Prostate gland (tissue), 2 donors: ENCODE results near the gene SFXN3. TPM values are rescaled to one million over a fixed set of nuclear protein-coding genes. Genes with fewer than 3 reads are reported as not detected.

Experiments used
- DNase-seq: peaks from one replicate; pipeline ENCODE4 v3.0.0-alpha.2; 2019; ENCODE audit warnings: low spot score
- H3K27ac ChIP-seq, 2 donors: fragments of 200-600 bp; sonication (generic); 2 replicates each; pipeline ENCODE4 v1.5.1; 2017 to 2019
- H3K27me3 ChIP-seq: fragments of 200-600 bp; sonication (generic); replicated peaks from 2 replicates; pipeline ENCODE4 v1.5.1; 2019; ENCODE audit not compliant: insufficient read depth
- H3K36me3 ChIP-seq, 2 donors: fragments of 200-600 bp; sonication (generic); 1 replicate in 1 of 2; 2 replicates in 1 of 2; pipeline versions ENCODE4 v1.5.1 to v1.8.1; 2017 to 2019
- H3K4me1 ChIP-seq: fragments of 200-600 bp; sonication (generic); replicated peaks from 2 replicates; pipeline ENCODE4 v1.5.1; 2019
- H3K4me3 ChIP-seq, 2 donors: fragments of 200-600 bp; sonication (generic); 2 replicates each; pipeline ENCODE4 v1.5.1; 2017 to 2019
- H3K9me3 ChIP-seq: fragments of 200-600 bp; sonication (generic); 2 replicates; pipeline ENCODE4 v1.5.1; 2017
- POLR2A ChIP-seq: fragments of 450-650 bp; IDR thresholded peaks from one replicate; pipeline ENCODE4 v1.6.1; 2016; ENCODE audit warnings: antibody characterized with exemption, mild to moderate bottlenecking
- POLR2AphosphoS5 ChIP-seq: sonication (generic); formaldehyde crosslinking; IDR thresholded peaks from one replicate; pipeline ENCODE4 v1.6.1; 2017; ENCODE audit warnings: antibody characterized with exemption
- WGBS: methylation state at CpG from one replicate; pipeline ENCODE4 v1.1.5; 2018; 5-methylcytosine and 5-hydroxymethylcytosine counted together
- intact Hi-C: fragments of 100-400 bp; cut with DNase I; formaldehyde crosslinking; loops from one replicate; pipeline ENCODE4 v1.14.2; 2022
- total RNA-seq, 2 donors: library from RNA; depleted of rRNA; stranded (reverse); fragments of >200 nt; gene quantifications; one replicate each; pipeline ENCODE4 v1.1.0, GENCODE V29; 2016
- TF ChIP-seq, protein P1 (sequence below), 4 experiments: fragments of 200-600 bp in 2 of 4; fragments of 450-650 bp in 2 of 4; sonication (generic) in 2 of 4; IDR thresholded peaks; 1 replicate in 3 of 4; 2 replicates in 1 of 4; pipeline ENCODE4 v1.5.1; 2016 to 2019; ENCODE audit warnings: antibody characterized with exemption in 4 of 4, mild to moderate bottlenecking in 2 of 4, moderate library complexity in 2 of 4

The SFXN3 gene
- total RNA-seq, 2 donors from 2014 or later, result 20.7 to 65.4 TPM

DNA sequence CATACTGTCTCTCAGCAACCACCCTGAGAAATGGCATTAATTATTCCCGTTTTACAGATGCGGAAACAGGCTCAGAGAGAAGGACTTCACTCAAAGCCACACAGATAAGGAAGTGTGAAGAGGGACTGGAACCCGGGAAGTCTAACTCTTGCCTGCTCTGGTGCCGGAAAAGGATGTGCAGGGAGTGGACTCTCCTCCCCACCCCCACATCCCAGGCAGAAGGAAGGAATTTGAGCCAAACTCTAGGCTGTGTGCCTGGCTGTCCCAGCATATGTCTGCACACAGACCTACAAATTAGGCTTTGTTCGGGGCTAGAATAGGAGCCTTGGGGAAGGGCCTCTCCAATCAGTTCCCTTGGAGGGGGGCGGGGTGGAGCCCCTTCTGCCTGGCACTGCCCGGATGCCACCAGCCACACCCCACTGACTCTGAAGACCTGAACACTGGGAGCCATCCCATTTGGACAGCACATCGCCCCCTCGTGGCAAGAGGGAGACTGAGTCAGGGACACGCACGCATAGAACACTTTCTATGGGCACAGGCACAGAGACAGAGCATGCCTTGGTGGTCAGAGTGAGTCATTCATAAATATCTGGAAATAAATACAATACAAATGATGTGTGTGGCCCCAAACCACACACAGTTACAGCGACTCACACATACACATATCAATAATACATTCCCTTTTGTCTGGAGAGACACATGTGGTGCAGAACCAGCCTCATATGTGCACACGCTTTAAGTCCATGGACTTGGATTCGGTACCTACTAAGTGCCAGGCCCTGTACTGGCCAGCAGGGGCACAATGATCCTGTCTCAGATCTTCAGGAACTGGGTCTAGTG lies 18.3 kb upstream of the SFXN3 start:
- Histone ChIP-seq H3K27ac (peak overlapping the region in 1 of 2 donors; percentile 12), H3K27me3 (no peaks in the 10 kb centered on the region), H3K4me3 (no peak overlapping the region), H3K9me3 (no peaks in the 10 kb centered on the region), H3K4me1 (no peaks in the 10 kb centered on the region), H3K36me3 (no peaks in the 10 kb centered on the region)
- 24% methylated on average over 14 of the region's 14 CpGs for WGBS
- TF ChIP-seq POLR2AphosphoS5 (peak; percentile 71), POLR2A (no peak)
- TF ChIP-seq, protein P1, sequence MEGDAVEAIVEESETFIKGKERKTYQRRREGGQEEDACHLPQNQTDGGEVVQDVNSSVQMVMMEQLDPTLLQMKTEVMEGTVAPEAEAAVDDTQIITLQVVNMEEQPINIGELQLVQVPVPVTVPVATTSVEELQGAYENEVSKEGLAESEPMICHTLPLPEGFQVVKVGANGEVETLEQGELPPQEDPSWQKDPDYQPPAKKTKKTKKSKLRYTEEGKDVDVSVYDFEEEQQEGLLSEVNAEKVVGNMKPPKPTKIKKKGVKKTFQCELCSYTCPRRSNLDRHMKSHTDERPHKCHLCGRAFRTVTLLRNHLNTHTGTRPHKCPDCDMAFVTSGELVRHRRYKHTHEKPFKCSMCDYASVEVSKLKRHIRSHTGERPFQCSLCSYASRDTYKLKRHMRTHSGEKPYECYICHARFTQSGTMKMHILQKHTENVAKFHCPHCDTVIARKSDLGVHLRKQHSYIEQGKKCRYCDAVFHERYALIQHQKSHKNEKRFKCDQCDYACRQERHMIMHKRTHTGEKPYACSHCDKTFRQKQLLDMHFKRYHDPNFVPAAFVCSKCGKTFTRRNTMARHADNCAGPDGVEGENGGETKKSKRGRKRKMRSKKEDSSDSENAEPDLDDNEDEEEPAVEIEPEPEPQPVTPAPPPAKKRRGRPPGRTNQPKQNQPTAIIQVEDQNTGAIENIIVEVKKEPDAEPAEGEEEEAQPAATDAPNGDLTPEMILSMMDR (IDR thresholded peaks at IDR 0.05), result peak; percentile 69 to 96 (median 84)
- intact Hi-C loops, result loop anchor here (1.0 to 10.0 kb wide), 2 partner anchors 15 to 448 kb away; no protein-coding TSS in a partner anchor
- peak; percentile 84 for DNase-seq

DNA sequence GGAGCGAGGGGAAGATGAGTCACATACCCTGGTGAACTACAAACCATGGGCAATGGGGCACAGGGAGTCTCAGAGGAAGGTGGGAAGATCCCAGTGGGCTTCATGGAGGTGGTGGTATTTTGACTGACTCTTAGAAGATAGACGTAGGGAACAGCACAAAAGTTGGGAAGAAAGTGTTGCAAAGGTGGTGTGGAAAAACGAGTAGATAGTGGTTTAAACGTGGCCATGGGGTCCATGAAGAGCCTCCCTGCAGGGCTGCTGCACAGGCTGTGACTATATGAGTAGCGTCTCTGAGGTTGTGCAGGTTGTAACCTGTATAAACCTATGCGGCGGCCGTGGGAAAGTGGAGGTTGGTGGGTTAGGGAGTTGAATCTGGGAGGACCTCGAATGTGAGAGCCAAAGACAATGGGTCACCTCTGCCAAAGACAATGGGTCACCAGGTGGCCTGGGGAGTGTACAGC lies 17.6 kb upstream of the SFXN3 start:
- Histone ChIP-seq H3K27me3 (no peaks in the 10 kb centered on the region), H3K36me3 (no peaks in the 10 kb centered on the region), H3K27ac (peak overlapping the region in 1 of 2 donors; percentile 12), H3K4me1 (no peaks in the 10 kb centered on the region), H3K4me3 (no peak overlapping the region), H3K9me3 (no peaks in the 10 kb centered on the region)
- TF ChIP-seq, protein P1 (IDR thresholded peaks at IDR 0.05), result no peak
- no peak for TF ChIP-seq POLR2AphosphoS5
- no peak for TF ChIP-seq POLR2A
- intact Hi-C loops, result loop anchor here (10.0 kb wide), 1 partner anchor 449 kb away; no protein-coding TSS in a partner anchor
- WGBS, result 35% methylated on average over 9 of the region's 9 CpGs
- no peak for DNase-seq

DNA sequence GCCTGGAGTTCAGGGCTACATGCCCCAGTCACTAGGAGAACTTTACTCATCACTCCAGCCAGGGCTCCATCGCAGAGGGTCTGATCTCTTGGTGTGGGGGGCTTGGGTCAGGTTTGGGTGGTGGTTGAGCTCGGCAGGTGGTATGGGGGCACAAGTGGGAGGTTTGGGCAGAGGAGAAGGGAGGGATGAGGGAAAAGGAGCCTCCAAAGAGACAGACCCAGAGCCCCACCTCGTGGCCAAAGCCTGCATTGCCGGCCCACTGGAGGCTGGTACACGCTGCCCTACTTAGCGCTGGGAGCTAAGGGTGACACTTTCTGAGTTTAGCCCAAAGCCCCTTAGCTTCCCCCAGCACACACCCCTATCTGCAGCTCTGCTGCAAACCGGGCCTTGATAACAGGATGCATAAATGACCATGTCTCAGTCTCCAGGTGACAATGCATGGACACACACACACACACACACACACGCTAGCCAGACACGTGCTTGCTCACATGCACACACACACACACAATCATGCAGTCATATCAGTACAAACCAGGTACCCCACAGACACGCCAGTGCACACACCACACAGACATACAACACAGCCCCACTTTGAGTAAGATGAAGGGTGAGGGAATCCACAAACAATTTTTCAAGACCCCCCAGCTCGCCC lies 16.7 kb upstream of the SFXN3 start:
- no peaks in the 10 kb centered on the region for H3K27me3 ChIP-seq
- 25% methylated on average over 11 of the region's 11 CpGs for WGBS
- no peaks in the 10 kb centered on the region for H3K9me3 ChIP-seq
- H3K36me3 ChIP-seq, result no peaks in the 10 kb centered on the region
- no peak overlapping the region for H3K4me3 ChIP-seq
- intact Hi-C loops, result loop anchor here (1.0 to 10.0 kb wide), 2 partner anchors 20 to 450 kb away; no protein-coding TSS in a partner anchor
- TF ChIP-seq POLR2A, result no peak
- TF ChIP-seq, protein P1 (IDR thresholded peaks at IDR 0.05), result peak; percentile 83 to 94 (median 90)
- peak; percentile 10 for TF ChIP-seq POLR2AphosphoS5
- peak; percentile 73 for DNase-seq
- H3K27ac ChIP-seq, result no peak overlapping the region
- no peaks in the 10 kb centered on the region for H3K4me1 ChIP-seq

DNA sequence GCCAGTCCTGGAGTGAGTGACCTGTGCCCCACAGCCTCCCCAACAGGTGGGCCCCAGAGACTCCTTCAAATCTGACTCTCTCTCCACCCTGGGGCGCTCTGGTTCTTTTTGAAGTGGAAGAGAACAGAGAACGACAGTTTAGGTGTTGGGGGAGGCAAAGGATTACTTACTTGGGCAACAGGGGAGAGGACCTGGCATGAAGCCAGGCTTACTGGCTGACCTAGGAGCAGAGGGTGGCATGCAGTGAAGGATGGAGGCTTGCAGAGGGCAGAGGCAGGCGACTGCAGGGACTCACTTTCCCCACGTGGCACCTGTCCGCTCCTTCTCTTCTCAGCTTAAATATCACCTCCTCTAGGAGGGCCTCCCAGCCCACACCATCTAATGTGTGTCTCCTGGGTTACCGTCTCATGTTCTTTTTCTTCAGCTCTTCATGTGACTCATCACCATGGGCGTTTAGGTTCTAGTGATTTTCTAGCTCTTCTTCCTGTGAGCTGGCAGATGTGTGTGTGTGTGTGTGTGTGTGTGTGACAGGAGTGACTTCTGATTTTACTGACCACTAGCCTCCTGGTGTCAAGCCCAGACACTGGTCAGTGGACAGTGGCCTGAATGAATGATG lies 16.0 kb upstream of the SFXN3 start:
- no peaks in the 10 kb centered on the region for H3K9me3 ChIP-seq
- no peak overlapping the region for H3K4me3 ChIP-seq
- WGBS, result 38% methylated on average over 7 of the region's 7 CpGs
- no peaks in the 10 kb centered on the region for H3K27me3 ChIP-seq
- no peak for DNase-seq
- H3K27ac ChIP-seq, result no peak overlapping the region
- TF ChIP-seq POLR2AphosphoS5 (no peak), POLR2A (no peak)
- TF ChIP-seq, protein P1 (IDR thresholded peaks at IDR 0.05), result no peak
- H3K36me3 ChIP-seq, result no peaks in the 10 kb centered on the region
- intact Hi-C loops, result loop anchor here (1.0 to 10.0 kb wide), 2 partner anchors 21 to 450 kb away; no protein-coding TSS in a partner anchor
- H3K4me1 ChIP-seq, result no peaks in the 10 kb centered on the region
